Activated T-helper 1 cell treated with anti-CD3 and anti-CD28 coated beads, Interleukin-12 subunit alpha, Interleukin-12 subunit beta, Interleukin-2, Interleukin-4 antibody, amounts not matched to agents 30 ng/mL and 10 ng/mL and 1 ng/mL, durations not matched to agents 14 hours and 24 hours and 36 hours (primary cell): ENCODE data around the gene TECPR1. TPM values are rescaled to one million over a fixed set of nuclear protein-coding genes. Genes with fewer than 3 reads are reported as not detected.
A peak's percentile ranks its signal among the peaks of the same experiment; 100 is the strongest.

Experiments
- DNase-seq: peaks from one replicate; pipeline ENCODE4 v3.0.0; 2021; ENCODE audit warnings: low spot score
- H3K27ac Mint-ChIP-seq: one replicate; pipeline ENCODE4 v1.8.0; 2021; ENCODE audit warnings: mild to moderate bottlenecking, mixed read lengths
- H3K27me3 Mint-ChIP-seq: one replicate; pipeline ENCODE4 v1.8.0; 2022; ENCODE audit warnings: mild to moderate bottlenecking, moderate library complexity, mixed read lengths; ENCODE audit not compliant: insufficient read depth
- H3K36me3 Mint-ChIP-seq: one replicate; pipeline ENCODE4 v1.8.0; 2021; ENCODE audit warnings: low read depth, mixed read lengths
- H3K4me1 Mint-ChIP-seq: one replicate; pipeline ENCODE4 v1.8.0; 2021; ENCODE audit warnings: low read depth, mixed read lengths
- H3K4me3 Mint-ChIP-seq: one replicate; pipeline ENCODE4 v1.8.0; 2021; ENCODE audit warnings: mild to moderate bottlenecking, moderate library complexity, mixed read lengths
- H3K9me3 Mint-ChIP-seq: one replicate; pipeline ENCODE4 v1.8.0; 2021; ENCODE audit warnings: mixed read lengths
- intact Hi-C: fragments of 100-400 bp; cut with micrococcal nuclease; formaldehyde crosslinking; loops from one replicate; pipeline ENCODE4 v1.15.1; 2024
- total RNA-seq: library from RNA; stranded (reverse); gene quantifications from 2 replicates; pipeline ENCODE4 v1.2.3, GENCODE V29; 2022

Gene TECPR1, protein sequence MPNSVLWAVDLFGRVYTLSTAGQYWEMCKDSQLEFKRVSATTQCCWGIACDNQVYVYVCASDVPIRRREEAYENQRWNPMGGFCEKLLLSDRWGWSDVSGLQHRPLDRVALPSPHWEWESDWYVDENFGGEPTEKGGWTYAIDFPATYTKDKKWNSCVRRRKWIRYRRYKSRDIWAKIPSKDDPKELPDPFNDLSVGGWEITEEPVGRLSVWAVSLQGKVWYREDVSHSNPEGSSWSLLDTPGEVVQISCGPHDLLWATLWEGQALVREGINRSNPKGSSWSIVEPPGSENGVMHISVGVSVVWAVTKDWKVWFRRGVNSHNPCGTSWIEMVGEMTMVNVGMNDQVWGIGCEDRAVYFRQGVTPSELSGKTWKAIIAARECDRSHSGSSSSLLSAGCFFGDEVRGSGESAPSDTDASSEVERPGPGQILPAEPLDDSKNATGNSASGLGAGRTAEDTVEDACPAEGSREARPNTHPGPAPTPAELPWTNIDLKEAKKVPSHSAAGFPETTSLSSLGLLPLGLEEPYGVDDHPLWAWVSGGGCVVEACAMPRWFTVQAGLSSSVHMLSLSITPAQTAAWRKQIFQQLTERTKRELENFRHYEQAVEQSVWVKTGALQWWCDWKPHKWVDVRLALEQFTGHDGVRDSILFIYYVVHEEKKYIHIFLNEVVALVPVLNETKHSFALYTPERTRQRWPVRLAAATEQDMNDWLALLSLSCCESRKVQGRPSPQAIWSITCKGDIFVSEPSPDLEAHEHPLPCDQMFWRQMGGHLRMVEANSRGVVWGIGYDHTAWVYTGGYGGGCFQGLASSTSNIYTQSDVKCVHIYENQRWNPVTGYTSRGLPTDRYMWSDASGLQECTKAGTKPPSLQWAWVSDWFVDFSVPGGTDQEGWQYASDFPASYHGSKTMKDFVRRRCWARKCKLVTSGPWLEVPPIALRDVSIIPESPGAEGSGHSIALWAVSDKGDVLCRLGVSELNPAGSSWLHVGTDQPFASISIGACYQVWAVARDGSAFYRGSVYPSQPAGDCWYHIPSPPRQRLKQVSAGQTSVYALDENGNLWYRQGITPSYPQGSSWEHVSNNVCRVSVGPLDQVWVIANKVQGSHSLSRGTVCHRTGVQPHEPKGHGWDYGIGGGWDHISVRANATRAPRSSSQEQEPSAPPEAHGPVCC
- total RNA-seq = 49.1 and 53.6 TPM in 2 replicates

DNA sequence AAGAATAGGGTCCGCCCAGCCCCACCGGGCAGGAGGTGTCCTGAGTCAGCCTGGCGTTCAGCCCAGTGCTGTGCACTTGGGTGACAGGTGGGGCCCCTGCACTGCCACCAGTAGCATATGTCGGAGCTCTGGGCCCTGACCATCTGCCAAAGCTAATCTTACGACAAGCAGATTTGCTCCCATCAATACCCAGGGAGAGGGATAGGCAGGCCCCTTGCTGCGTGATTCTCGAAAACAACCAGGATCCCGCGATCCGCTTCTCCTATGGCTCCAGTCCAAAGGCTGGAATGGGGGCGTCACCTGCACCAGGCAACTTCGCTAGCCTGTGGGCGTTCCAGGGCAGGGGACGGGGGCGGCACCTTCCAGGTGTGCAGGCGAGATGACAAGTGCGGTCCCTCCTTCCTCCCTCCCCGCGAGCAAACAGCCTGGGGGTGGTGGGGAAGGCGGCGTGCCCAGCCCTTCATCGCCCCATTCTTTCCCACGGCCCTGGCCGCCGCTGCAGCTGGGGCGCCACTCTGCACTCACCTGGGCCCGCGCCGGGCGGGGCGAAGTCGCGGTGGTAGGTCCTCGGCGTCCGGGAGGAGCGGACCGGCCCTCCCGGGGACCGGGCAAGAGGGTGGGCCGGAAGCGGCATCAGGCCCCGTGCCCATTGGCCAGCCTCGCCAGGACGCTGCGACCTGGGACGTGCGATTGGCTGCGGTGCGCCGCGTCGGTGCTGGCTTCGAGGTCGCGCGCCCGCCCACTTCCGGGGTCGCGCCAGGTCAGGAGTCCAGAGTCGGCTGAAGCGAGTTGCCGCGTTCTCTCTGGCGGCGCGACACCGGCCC, at the start of gene TECPR1:
TECPR1 (minus strand) TSS at position 632 of the 824 bp plus-strand sequence. CDS start 6,086 bp downstream, outside the sequence.
- Mint-ChIP-seq H3K27me3 (no peaks in the 10 kb centered on the region), H3K36me3 (peaks cover 21% of the 10 kb centered on the region), H3K4me3 (peak within 1 kb of the TSS; percentile 98), H3K9me3 (no peaks in the 10 kb centered on the region), H3K4me1 (peaks cover 44% of the 10 kb centered on the region), H3K27ac (peak within 1 kb of the TSS; percentile 99)
- DNase-seq = peak; percentile 91
- intact Hi-C loops = loop anchor here (1.0 to 10.0 kb wide), 8 partner anchors 29 to 627 kb away; partner anchors contain the start of genes ASNS, BAIAP2L1, BRI3 and LMTK2

DNA sequence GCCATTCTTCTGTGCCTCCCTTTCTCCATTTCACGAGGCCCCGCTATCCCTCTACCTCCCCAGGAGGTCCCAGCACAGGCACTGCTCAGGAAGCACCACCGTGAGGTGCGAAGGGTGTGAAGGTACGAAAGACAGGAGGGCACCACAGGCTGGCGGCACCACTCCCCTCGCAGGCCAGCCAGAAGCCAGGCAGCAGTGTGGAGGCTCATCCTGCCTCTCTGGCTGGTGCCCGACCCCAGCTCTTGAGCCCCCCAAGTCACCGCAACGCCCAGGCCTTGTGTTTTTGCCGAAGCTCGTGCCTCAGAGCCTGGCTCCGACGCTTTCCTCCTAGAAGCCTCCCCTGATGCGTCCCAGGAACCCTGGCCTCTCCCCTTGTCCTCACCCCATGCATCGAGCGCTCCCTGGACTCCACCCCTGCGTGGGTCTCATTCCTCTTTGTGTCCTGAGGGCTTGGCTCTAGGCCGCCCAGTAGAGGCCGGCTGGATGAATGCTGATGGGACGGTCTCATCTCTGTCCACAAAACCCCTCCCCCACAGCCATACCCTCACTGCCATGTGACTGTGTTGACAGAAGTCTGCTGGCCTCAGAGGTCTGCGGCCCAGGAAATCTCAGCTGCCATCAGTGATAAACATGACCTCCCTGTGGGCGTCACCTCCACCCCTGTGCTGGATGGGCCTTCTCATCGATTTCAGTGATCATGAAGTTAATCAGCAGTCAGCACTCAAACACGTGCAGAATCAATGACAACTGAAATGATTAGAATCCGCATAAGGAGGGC, 48.8 kb upstream of the TECPR1 start:
- intact Hi-C loops = no loop called here
- no peaks in the 10 kb centered on the region for H3K27me3 Mint-ChIP-seq
- no peak overlapping the region for H3K4me3 Mint-ChIP-seq
- DNase-seq = no peak
- H3K9me3 Mint-ChIP-seq = no peaks in the 10 kb centered on the region
- H3K27ac Mint-ChIP-seq = no peak overlapping the region
- no peaks in the 10 kb centered on the region for H3K4me1 Mint-ChIP-seq
- no peaks in the 10 kb centered on the region for H3K36me3 Mint-ChIP-seq

GRCh38 chr7:98297626-98298286, 45.7 kb upstream of the TECPR1 start:
- no peak for DNase-seq
- no peaks in the 10 kb centered on the region for H3K36me3 Mint-ChIP-seq
- intact Hi-C loops = no loop called here
- H3K27ac Mint-ChIP-seq = no peak overlapping the region
- H3K4me1 Mint-ChIP-seq = no peaks in the 10 kb centered on the region
- H3K9me3 Mint-ChIP-seq = no peaks in the 10 kb centered on the region
- H3K27me3 Mint-ChIP-seq = no peaks in the 10 kb centered on the region
- H3K4me3 Mint-ChIP-seq = no peak overlapping the region

GRCh38 chr7:98296833-98297232, 44.8 kb upstream of the TECPR1 start:
- H3K27me3 Mint-ChIP-seq = no peaks in the 10 kb centered on the region
- intact Hi-C loops = no loop called here
- peaks cover 2% of the 10 kb centered on the region for H3K36me3 Mint-ChIP-seq
- H3K4me1 Mint-ChIP-seq = no peaks in the 10 kb centered on the region
- no peak for DNase-seq
- no peak overlapping the region for H3K4me3 Mint-ChIP-seq
- H3K9me3 Mint-ChIP-seq = no peaks in the 10 kb centered on the region
- no peak overlapping the region for H3K27ac Mint-ChIP-seq

GRCh38 chr7:98295467-98296192, 43.6 kb upstream of the TECPR1 start:
- no peak for DNase-seq
- Mint-ChIP-seq H3K36me3 (peaks cover 2% of the 10 kb centered on the region), H3K4me3 (no peak overlapping the region), H3K27ac (no peak overlapping the region), H3K4me1 (no peaks in the 10 kb centered on the region), H3K27me3 (no peaks in the 10 kb centered on the region), H3K9me3 (no peaks in the 10 kb centered on the region)
- intact Hi-C loops = no loop called here

GRCh38 chr7:98294798-98295382, 42.9 kb upstream of the TECPR1 start:
- no peaks in the 10 kb centered on the region for H3K9me3 Mint-ChIP-seq
- H3K36me3 Mint-ChIP-seq = peaks cover 2% of the 10 kb centered on the region
- no peaks in the 10 kb centered on the region for H3K27me3 Mint-ChIP-seq
- no peak overlapping the region for H3K27ac Mint-ChIP-seq
- no peaks in the 10 kb centered on the region for H3K4me1 Mint-ChIP-seq
- intact Hi-C loops = no loop called here
- H3K4me3 Mint-ChIP-seq = no peak overlapping the region
- DNase-seq = no peak

GRCh38 chr7:98294326-98294725, 42.3 kb upstream of the TECPR1 start:
- Mint-ChIP-seq H3K27ac (no peak overlapping the region), H3K4me1 (no peaks in the 10 kb centered on the region), H3K27me3 (no peaks in the 10 kb centered on the region), H3K36me3 (peaks cover 2% of the 10 kb centered on the region), H3K9me3 (no peaks in the 10 kb centered on the region), H3K4me3 (no peak overlapping the region)
- no peak for DNase-seq
- intact Hi-C loops = no loop called here

- intact Hi-C loops = no loop called here
Observed at GRCh38 chr7:98293746-98294145, 41.7 kb upstream of the TECPR1 start.

GRCh38 chr7:98293265-98293664, 41.2 kb upstream of the TECPR1 start:
- Mint-ChIP-seq H3K27me3 (no peaks in the 10 kb centered on the region), H3K4me1 (no peaks in the 10 kb centered on the region), H3K27ac (no peak overlapping the region), H3K4me3 (no peak overlapping the region), H3K9me3 (no peaks in the 10 kb centered on the region), H3K36me3 (peaks cover 2% of the 10 kb centered on the region)
- intact Hi-C loops = no loop called here
- DNase-seq = no peak

More at GRCh38 chr7:98293746-98294145, 41.7 kb upstream of the TECPR1 start:
- Mint-ChIP-seq H3K27me3 (no peaks in the 10 kb centered on the region), H3K4me1 (no peaks in the 10 kb centered on the region), H3K4me3 (no peak overlapping the region), H3K27ac (no peak overlapping the region), H3K36me3 (peaks cover 2% of the 10 kb centered on the region), H3K9me3 (no peaks in the 10 kb centered on the region)
- no peak for DNase-seq

GRCh38 chr7:98291717-98292116, 39.7 kb upstream of the TECPR1 start:
- Mint-ChIP-seq H3K4me1 (no peaks in the 10 kb centered on the region), H3K27me3 (no peaks in the 10 kb centered on the region)

More at GRCh38 chr7:98291717-98292116, 39.7 kb upstream of the TECPR1 start:
- H3K9me3 Mint-ChIP-seq = no peaks in the 10 kb centered on the region
- H3K27ac Mint-ChIP-seq = no peak overlapping the region
- H3K36me3 Mint-ChIP-seq = peaks cover 2% of the 10 kb centered on the region
- no peak for DNase-seq
- no peak overlapping the region for H3K4me3 Mint-ChIP-seq
- intact Hi-C loops = no loop called here
